Neutrophil (primary cell): ENCODE data around the gene TK2.

ENCODE experiments used
- H3K27ac ChIP-seq: fragments of 200-600 bp; sonication (generic); 2 replicates; pipeline ENCODE4 v1.5.1; 2016; ENCODE audit warnings: mild to moderate bottlenecking, moderate library complexity
- H3K27me3 ChIP-seq: fragments of 200-600 bp; sonication (generic); 2 replicates; pipeline ENCODE4 v1.6.0; 2016; ENCODE audit warnings: mild to moderate bottlenecking
- H3K36me3 ChIP-seq: fragments of 200-600 bp; sonication (generic); 2 replicates; pipeline ENCODE4 v1.5.1; 2017
- H3K4me1 ChIP-seq, 2 experiments: fragments of 200-600 bp in 1 of 2; sonication (generic) in 1 of 2; 1 replicate in 1 of 2; 2 replicates in 1 of 2; pipeline versions ENCODE4 v1.5.1 to v1.6.1; 2013 to 2016; ENCODE audit warnings: low read depth in 1 of 2, low read length in 1 of 2, mild to moderate bottlenecking in 1 of 2, moderate library complexity in 1 of 2; ENCODE audit not compliant: control insufficient read depth in 1 of 2, insufficient read depth in 1 of 2
- H3K4me3 ChIP-seq, 2 experiments: fragments of 200-600 bp in 1 of 2; sonication (generic) in 1 of 2; 1 replicate in 1 of 2; 2 replicates in 1 of 2; pipeline ENCODE4 v1.5.1; 2013 to 2016; ENCODE audit warnings: low read depth in 1 of 2, low read length in 1 of 2, mild to moderate bottlenecking in 1 of 2, moderate library complexity in 1 of 2
- H3K9me3 ChIP-seq: fragments of 200-600 bp; sonication (generic); 2 replicates; pipeline ENCODE4 v1.5.1; 2016
- TF ChIP-seq, protein P1 (sequence below): fragments of 200-600 bp; sonication (generic); IDR thresholded peaks from 2 replicates; pipeline ENCODE4 v1.5.1; 2016; ENCODE audit warnings: antibody characterized with exemption

The TK2 gene

GRCh38 chr16:66587881-66588600, 38.1 kb upstream of the TK2 start:
- Histone ChIP-seq H3K27me3 (no peaks in the 10 kb centered on the region), H3K4me3 (peak overlapping the region; percentile 69 to 79), H3K4me1 (peaks cover 61 to 74% of the 10 kb centered on the region in 2 experiments), H3K27ac (peak overlapping the region; percentile 90), H3K9me3 (no peaks in the 10 kb centered on the region), H3K36me3 (peaks cover 21% of the 10 kb centered on the region)
- TF ChIP-seq, protein P1, sequence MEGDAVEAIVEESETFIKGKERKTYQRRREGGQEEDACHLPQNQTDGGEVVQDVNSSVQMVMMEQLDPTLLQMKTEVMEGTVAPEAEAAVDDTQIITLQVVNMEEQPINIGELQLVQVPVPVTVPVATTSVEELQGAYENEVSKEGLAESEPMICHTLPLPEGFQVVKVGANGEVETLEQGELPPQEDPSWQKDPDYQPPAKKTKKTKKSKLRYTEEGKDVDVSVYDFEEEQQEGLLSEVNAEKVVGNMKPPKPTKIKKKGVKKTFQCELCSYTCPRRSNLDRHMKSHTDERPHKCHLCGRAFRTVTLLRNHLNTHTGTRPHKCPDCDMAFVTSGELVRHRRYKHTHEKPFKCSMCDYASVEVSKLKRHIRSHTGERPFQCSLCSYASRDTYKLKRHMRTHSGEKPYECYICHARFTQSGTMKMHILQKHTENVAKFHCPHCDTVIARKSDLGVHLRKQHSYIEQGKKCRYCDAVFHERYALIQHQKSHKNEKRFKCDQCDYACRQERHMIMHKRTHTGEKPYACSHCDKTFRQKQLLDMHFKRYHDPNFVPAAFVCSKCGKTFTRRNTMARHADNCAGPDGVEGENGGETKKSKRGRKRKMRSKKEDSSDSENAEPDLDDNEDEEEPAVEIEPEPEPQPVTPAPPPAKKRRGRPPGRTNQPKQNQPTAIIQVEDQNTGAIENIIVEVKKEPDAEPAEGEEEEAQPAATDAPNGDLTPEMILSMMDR = no peak

GRCh38 chr16:66585481-66586239, 35.7 kb upstream of the TK2 start:
- TF ChIP-seq, protein P1 = no peak
- peaks cover 9% of the 10 kb centered on the region for H3K27me3 ChIP-seq
- H3K4me3 ChIP-seq = peak overlapping the region; percentile 69 to 79
- no peaks in the 10 kb centered on the region for H3K9me3 ChIP-seq
- H3K27ac ChIP-seq = peak overlapping the region; percentile 90
- H3K4me1 ChIP-seq = peaks cover 54 to 63% of the 10 kb centered on the region in 2 experiments
- peaks cover 15% of the 10 kb centered on the region for H3K36me3 ChIP-seq

DNA sequence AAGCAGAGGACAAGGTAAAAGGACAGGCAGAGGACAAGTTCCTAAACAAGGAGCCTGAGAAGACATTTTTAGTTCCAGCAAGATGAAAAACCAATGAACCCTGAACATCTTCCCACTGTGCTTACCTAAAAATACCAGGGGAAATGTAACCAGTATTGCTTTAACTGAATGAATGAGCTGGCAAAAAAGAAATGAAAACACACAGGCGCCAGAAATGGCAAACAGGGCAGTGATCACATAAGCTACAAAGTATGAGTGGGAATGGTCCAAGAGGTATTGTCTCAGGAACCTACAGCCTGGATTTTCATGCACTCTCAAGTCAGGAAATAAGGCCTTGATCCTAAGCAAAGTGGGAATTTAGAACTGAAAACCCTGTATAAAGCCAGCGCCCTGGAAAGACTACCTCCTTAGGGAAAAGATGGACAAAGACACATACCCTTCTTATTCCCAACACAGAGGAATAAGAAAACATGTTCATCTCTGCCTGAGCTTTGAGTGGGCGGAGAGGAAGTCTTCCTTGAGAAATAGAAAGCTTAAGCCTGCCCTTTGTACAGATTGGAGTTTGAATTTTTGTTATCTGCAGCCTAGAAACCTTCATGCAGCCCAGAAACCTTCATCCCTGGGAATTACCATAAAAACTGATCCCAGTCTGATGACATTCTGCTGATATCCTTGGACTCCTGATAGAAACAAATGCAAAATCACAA, 31.5 kb upstream of the TK2 start:
- H3K27me3 ChIP-seq = peaks cover 50% of the 10 kb centered on the region
- no peaks in the 10 kb centered on the region for H3K9me3 ChIP-seq
- TF ChIP-seq, protein P1 = no peak
- H3K36me3 ChIP-seq = no peaks in the 10 kb centered on the region
- no peak overlapping the region for H3K4me3 ChIP-seq
- peaks cover 31 to 41% of the 10 kb centered on the region in 2 experiments for H3K4me1 ChIP-seq
- H3K27ac ChIP-seq = no peak overlapping the region

DNA sequence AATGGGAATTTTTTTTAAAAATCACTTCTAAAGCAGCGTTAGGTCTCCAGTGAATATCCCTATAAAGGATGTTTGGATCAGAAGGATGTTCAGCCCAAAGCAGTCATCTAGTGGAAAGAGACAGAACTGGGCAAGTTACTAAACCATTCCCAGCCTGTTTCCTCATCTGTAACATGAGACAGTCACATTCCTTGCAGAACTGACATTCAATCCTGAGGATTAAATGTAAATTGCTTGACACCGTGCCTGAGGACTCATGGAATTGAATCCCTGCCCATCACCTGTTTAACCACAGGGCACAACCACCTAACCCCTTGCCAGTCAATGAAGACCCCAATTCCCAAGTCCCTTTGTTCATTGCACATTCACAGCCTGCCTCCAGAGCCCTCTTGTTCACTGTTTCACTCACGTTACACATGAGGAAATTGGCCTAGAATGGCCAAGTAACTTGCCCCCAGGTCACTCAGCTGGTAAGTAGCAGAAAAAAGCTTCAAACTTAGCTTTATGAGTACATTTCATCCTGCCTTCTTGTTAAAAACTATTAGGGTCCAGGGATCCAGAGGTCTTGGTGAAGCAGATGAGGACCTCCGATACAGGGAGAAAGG, 30.8 kb upstream of the TK2 start:
- Histone ChIP-seq H3K4me1 (peaks cover 24 to 34% of the 10 kb centered on the region in 2 experiments), H3K4me3 (no peak overlapping the region), H3K9me3 (no peaks in the 10 kb centered on the region), H3K27ac (no peak overlapping the region), H3K27me3 (peaks cover 50% of the 10 kb centered on the region), H3K36me3 (no peaks in the 10 kb centered on the region)
- TF ChIP-seq, protein P1 = no peak
